NCI-H69 (cell line): ENCODE results near the gene RRP1B.

ENCODE experiments used
- DNase-seq: peaks from one replicate; lab custom pipeline; 2025; lab: John Stamatoyannopoulos, UW

The RRP1B gene

GRCh38 chr21:43721206-43721605 is 61.8 kb downstream of the RRP1B start:
- no peak for DNase-seq

GRCh38 chr21:43721939-43722338 is 62.6 kb downstream of the RRP1B start:
- DNase-seq: no peak

- DNase-seq: no peak
Observed at GRCh38 chr21:43723648-43724047, 64.3 kb downstream of the RRP1B start.

GRCh38 chr21:43726686-43727518 is 67.5 kb downstream of the RRP1B start:
- no peak for DNase-seq

GRCh38 chr21:43727519-43728153 is 68.3 kb downstream of the RRP1B start:
- peak; percentile 68 for DNase-seq

- no peak for DNase-seq
Observed at GRCh38 chr21:43728154-43728466, 68.8 kb downstream of the RRP1B start.

- DNase-seq: peak; percentile 94
Observed at GRCh38 chr21:43728467-43729390, 69.4 kb downstream of the RRP1B start.

- DNase-seq: no peak
Observed at GRCh38 chr21:43731476-43731875, 72.1 kb downstream of the RRP1B start.

GRCh38 chr21:43731891-43732711 is 72.7 kb downstream of the RRP1B start:
- DNase-seq: no peak

GRCh38 chr21:43733060-43733459 is 73.7 kb downstream of the RRP1B start:
- no peak for DNase-seq

GRCh38 chr21:43733529-43734071 is 74.2 kb downstream of the RRP1B start:
- no peak for DNase-seq

- DNase-seq: no peak
Observed at GRCh38 chr21:43734131-43734927, 75.0 kb downstream of the RRP1B start.

- DNase-seq: no peak
Observed at GRCh38 chr21:43734928-43735229, 75.5 kb downstream of the RRP1B start.

GRCh38 chr21:43735236-43736091 is 76.1 kb downstream of the RRP1B start:
- DNase-seq: no peak

- no peak for DNase-seq
Observed at GRCh38 chr21:43736224-43736883, 77.0 kb downstream of the RRP1B start.

GRCh38 chr21:43737158-43737950 is 78.0 kb downstream of the RRP1B start:
- DNase-seq: no peak

GRCh38 chr21:43739621-43740435 is 80.5 kb downstream of the RRP1B start:
- DNase-seq: no peak
